CD4-positive, alpha-beta memory T cell (primary cell): ENCODE data around the gene NRXN3. TPM values are rescaled to one million over a fixed set of nuclear protein-coding genes. Genes with fewer than 3 reads are reported as not detected.

Experiments used
- CTCF ChIA-PET: fragments of 350-600 bp; sonication (Branson Sonifier 250); formaldehyde crosslinking; loops from one replicate; lab custom pipeline; 2021; ENCODE audit warnings: inconsistent platforms; ENCODE audit not compliant: partially characterized antibody; lab: Charles Lee
- POLR2A ChIA-PET: fragments of 350-600 bp; sonication (Branson Sonifier 250); formaldehyde crosslinking; loops from one replicate; lab custom pipeline; 2021; ENCODE audit not compliant: partially characterized antibody; lab: Charles Lee
- DNase-seq, 5 donors: peaks; one replicate each; pipeline versions ENCODE4 v3.0.0 to v3.0.0-alpha.2; 2020 to 2022; ENCODE audit warnings: mixed read lengths in 1 of 5
- H3K27ac ChIP-seq: one replicate; pipeline ENCODE4 v1.7.0; 2013; ENCODE audit warnings: low read depth, low read length
- H3K27me3 ChIP-seq: 2 replicates; pipeline ENCODE4 v1.7.0; 2013; ENCODE audit warnings: mild to moderate bottlenecking, low read length, moderate library complexity; ENCODE audit not compliant: insufficient read depth
- H3K36me3 ChIP-seq: 2 replicates; pipeline ENCODE4 v1.7.0; 2013; ENCODE audit warnings: mild to moderate bottlenecking, low read length, moderate library complexity; ENCODE audit not compliant: insufficient read depth
- H3K4me1 ChIP-seq: 2 replicates; pipeline ENCODE4 v1.7.0; 2013; ENCODE audit warnings: mild to moderate bottlenecking, low read length, moderate library complexity; ENCODE audit not compliant: insufficient read depth
- H3K4me3 ChIP-seq, 2 donors: one replicate each; pipeline ENCODE4 v1.7.0; 2013; ENCODE audit warnings: low read length in 2 of 2, mild to moderate bottlenecking in 1 of 2
- H3K9me3 ChIP-seq, 2 donors: one replicate each; pipeline ENCODE4 v1.7.0; 2013; ENCODE audit warnings: low read length in 2 of 2, control low read depth in 1 of 2; ENCODE audit not compliant: control insufficient read depth in 1 of 2
- H3K27ac Mint-ChIP-seq, 7 donors: one replicate each; pipeline ENCODE4 v1.8.0; 2020 to 2021; ENCODE audit warnings: mixed read lengths in 7 of 7, mild to moderate bottlenecking in 6 of 7, inconsistent platforms in 3 of 7, moderate library complexity in 3 of 7
- H3K27me3 Mint-ChIP-seq, 2 donors: one replicate each; pipeline ENCODE4 v1.8.0; 2020 to 2021; ENCODE audit warnings: mixed read lengths in 2 of 2
- H3K36me3 Mint-ChIP-seq, 2 donors: one replicate each; pipeline ENCODE4 v1.8.0; 2020 to 2021; ENCODE audit warnings: mixed read lengths in 2 of 2, inconsistent platforms in 1 of 2, mild to moderate bottlenecking in 1 of 2
- H3K4me1 Mint-ChIP-seq, 4 donors: one replicate each; pipeline ENCODE4 v1.8.0; 2020 to 2021; ENCODE audit warnings: mixed read lengths in 4 of 4, mild to moderate bottlenecking in 1 of 4
- H3K4me3 Mint-ChIP-seq, 8 donors: one replicate each; pipeline ENCODE4 v1.8.0; 2020 to 2021; ENCODE audit warnings: mixed read lengths in 8 of 8, mild to moderate bottlenecking in 7 of 8, moderate library complexity in 6 of 8, inconsistent platforms in 3 of 8
- H3K9me3 Mint-ChIP-seq, 8 donors: one replicate each; pipeline ENCODE4 v1.8.0; 2020 to 2021; ENCODE audit warnings: mixed read lengths in 8 of 8, mild to moderate bottlenecking in 5 of 8, inconsistent platforms in 3 of 8, moderate library complexity in 1 of 8
- intact Hi-C: fragments of 100-400 bp; cut with micrococcal nuclease; formaldehyde crosslinking; loops from one replicate; pipeline ENCODE4 v1.15.1; 2023
- polyA plus RNA-seq, 2 donors: library from polyadenylated mRNA; unstranded; fragments of 300-500 nt; fragmentation: Illumina TruSeq; gene quantifications; one replicate each; pipeline ENCODE4 v1.2.3, GENCODE V29; 2021
- total RNA-seq, 2 experiments: library from RNA; stranded (reverse); gene quantifications; one replicate each; pipeline ENCODE4 v1.2.3, GENCODE V29; 2021

NRXN3 gene
- total and polyA plus RNA-seq, 4 experiments from 2014 or later: not detected

GRCh38 chr14:79911744-79912143 lies 1741.6 kb downstream of the NRXN3 start:
- H3K27ac Mint-ChIP-seq: no peak overlapping the region
- H3K4me3 Mint-ChIP-seq: no peak overlapping the region
- intact Hi-C loops: no loop called here
- no peak for DNase-seq
- no peak overlapping the region for H3K27ac ChIP-seq
- no peaks in the 10 kb centered on the region for H3K27me3 ChIP-seq
- no peaks in the 10 kb centered on the region for H3K36me3 ChIP-seq
- POLR2A ChIA-PET: no interaction called here
- H3K36me3 Mint-ChIP-seq: no peaks in the 10 kb centered on the region
- CTCF ChIA-PET: no interaction called here
- H3K9me3 ChIP-seq: no peaks in the 10 kb centered on the region
- H3K4me1 Mint-ChIP-seq: no peaks in the 10 kb centered on the region
- no peaks in the 10 kb centered on the region for H3K27me3 Mint-ChIP-seq
- peaks cover 0 to 15% (median 2%) of the 10 kb centered on the region in 8 donors for H3K9me3 Mint-ChIP-seq
- no peak overlapping the region for H3K4me3 ChIP-seq
- no peaks in the 10 kb centered on the region for H3K4me1 ChIP-seq

GRCh38 chr14:79914595-79914994 lies 1744.4 kb downstream of the NRXN3 start:
- Histone ChIP-seq H3K27ac (no peak overlapping the region), H3K4me3 (no peak overlapping the region), H3K9me3 (no peaks in the 10 kb centered on the region), H3K36me3 (no peaks in the 10 kb centered on the region), H3K27me3 (no peaks in the 10 kb centered on the region), H3K4me1 (no peaks in the 10 kb centered on the region)
- Mint-ChIP-seq H3K27ac (no peak overlapping the region), H3K4me1 (no peaks in the 10 kb centered on the region), H3K4me3 (no peak overlapping the region), H3K9me3 (peaks cover 0 to 22% (median 1%) of the 10 kb centered on the region in 8 donors), H3K27me3 (no peaks in the 10 kb centered on the region), H3K36me3 (no peaks in the 10 kb centered on the region)
- intact Hi-C loops: no loop called here
- ChIA-PET POLR2A (no interaction called here), CTCF (no interaction called here)
- no peak for DNase-seq

- ChIA-PET POLR2A (no interaction called here), CTCF (no interaction called here)
- Histone ChIP-seq H3K4me3 (no peak overlapping the region), H3K9me3 (no peaks in the 10 kb centered on the region), H3K27me3 (no peaks in the 10 kb centered on the region), H3K36me3 (no peaks in the 10 kb centered on the region), H3K4me1 (no peaks in the 10 kb centered on the region), H3K27ac (no peak overlapping the region)
- no peaks in the 10 kb centered on the region for H3K27me3 Mint-ChIP-seq
- H3K4me3 Mint-ChIP-seq: no peak overlapping the region
- H3K36me3 Mint-ChIP-seq: no peaks in the 10 kb centered on the region
- peaks cover 0 to 23% (median 3%) of the 10 kb centered on the region in 8 donors for H3K9me3 Mint-ChIP-seq
- DNase-seq: no peak
- intact Hi-C loops: no loop called here
- no peak overlapping the region for H3K27ac Mint-ChIP-seq
- H3K4me1 Mint-ChIP-seq: no peaks in the 10 kb centered on the region
Measured at GRCh38 chr14:79915406-79915805, 1745.2 kb downstream of the NRXN3 start.

GRCh38 chr14:79916281-79916680 lies 1746.1 kb downstream of the NRXN3 start:
- DNase-seq: no peak
- intact Hi-C loops: no loop called here
- Histone ChIP-seq H3K4me3 (no peak overlapping the region), H3K4me1 (no peaks in the 10 kb centered on the region), H3K36me3 (no peaks in the 10 kb centered on the region), H3K9me3 (no peaks in the 10 kb centered on the region), H3K27ac (no peak overlapping the region), H3K27me3 (no peaks in the 10 kb centered on the region)
- peaks cover 0 to 24% (median 5%) of the 10 kb centered on the region in 8 donors for H3K9me3 Mint-ChIP-seq
- no peak overlapping the region for H3K27ac Mint-ChIP-seq
- H3K4me1 Mint-ChIP-seq: no peaks in the 10 kb centered on the region
- H3K4me3 Mint-ChIP-seq: no peak overlapping the region
- no peaks in the 10 kb centered on the region for H3K27me3 Mint-ChIP-seq
- POLR2A ChIA-PET: no interaction called here
- no peaks in the 10 kb centered on the region for H3K36me3 Mint-ChIP-seq
- CTCF ChIA-PET: no interaction called here

- Mint-ChIP-seq H3K36me3 (no peaks in the 10 kb centered on the region), H3K27me3 (no peaks in the 10 kb centered on the region)
Measured at GRCh38 chr14:79916892-79917291, 1746.7 kb downstream of the NRXN3 start.

More at GRCh38 chr14:79916892-79917291, 1746.7 kb downstream of the NRXN3 start:
- H3K9me3 Mint-ChIP-seq: peaks cover 0 to 24% (median 5%) of the 10 kb centered on the region in 8 donors
- Histone ChIP-seq H3K27ac (no peak overlapping the region), H3K9me3 (no peaks in the 10 kb centered on the region), H3K27me3 (no peaks in the 10 kb centered on the region), H3K4me3 (no peak overlapping the region), H3K4me1 (no peaks in the 10 kb centered on the region), H3K36me3 (no peaks in the 10 kb centered on the region)
- H3K4me1 Mint-ChIP-seq: no peaks in the 10 kb centered on the region
- CTCF ChIA-PET: no interaction called here
- intact Hi-C loops: no loop called here
- no peak overlapping the region for H3K4me3 Mint-ChIP-seq
- DNase-seq: no peak
- POLR2A ChIA-PET: no interaction called here
- no peak overlapping the region for H3K27ac Mint-ChIP-seq
